Raji (cell line): ENCODE data around the gene ZNF205.

Experiments
- POLR2A ChIP-seq: IDR thresholded peaks from 2 replicates; pipeline ENCODE4 v1.6.1; 2011; ENCODE audit warnings: low read depth, low read length, control low read depth; ENCODE audit not compliant: insufficient read depth

The ZNF205 gene

DNA sequence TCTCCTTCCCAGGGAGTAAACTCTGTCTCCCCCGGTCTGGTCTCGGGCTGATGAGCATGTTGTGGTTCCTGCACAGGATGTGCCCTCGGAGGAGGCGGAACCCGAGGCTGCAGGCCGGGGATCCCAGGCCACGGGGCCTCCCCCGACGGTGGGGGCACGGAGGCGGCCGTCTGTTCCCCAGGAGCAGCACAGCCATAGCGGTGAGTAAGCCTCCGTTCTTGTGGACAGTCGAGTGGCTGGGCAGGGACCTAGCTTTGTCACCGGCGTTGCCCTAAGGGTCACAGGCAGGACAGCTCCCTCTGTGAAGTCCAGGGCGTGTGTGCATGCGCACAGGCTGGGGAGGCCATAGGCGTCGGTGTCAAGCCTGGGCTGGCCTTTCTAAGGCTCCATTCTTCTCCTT, 26.0 kb downstream of the ZNF205 start:
- TF ChIP-seq POLR2A, result no peak

DNA sequence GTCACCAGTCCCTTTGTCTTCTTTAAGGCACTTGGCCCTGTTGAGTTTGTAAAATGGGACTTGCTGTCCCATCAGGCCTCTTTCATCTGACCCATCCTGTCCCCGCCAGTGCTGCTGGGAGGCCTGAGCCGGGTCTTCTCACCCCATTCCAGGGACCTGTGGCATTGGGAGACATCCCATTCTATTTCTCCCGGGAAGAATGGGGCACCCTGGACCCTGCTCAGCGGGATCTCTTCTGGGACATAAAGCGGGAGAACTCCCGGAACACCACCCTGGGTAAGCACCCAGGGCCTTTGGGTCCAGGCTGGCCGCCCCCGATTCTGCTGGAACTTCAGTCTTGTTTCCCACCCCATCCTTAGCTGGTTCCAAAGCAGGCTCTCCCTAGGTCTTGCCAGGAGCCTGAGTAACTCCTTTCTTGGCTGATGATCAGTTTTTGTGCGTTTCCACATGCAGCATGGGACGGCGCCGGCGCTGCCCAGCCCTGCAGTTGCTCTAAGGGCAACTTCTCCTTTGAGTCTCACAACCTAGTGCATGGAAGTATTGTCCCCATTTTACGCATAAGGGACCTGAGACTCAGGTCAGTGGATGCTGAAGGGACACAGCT, 26.5 kb downstream of the ZNF205 start:
- no peak for TF ChIP-seq POLR2A

DNA sequence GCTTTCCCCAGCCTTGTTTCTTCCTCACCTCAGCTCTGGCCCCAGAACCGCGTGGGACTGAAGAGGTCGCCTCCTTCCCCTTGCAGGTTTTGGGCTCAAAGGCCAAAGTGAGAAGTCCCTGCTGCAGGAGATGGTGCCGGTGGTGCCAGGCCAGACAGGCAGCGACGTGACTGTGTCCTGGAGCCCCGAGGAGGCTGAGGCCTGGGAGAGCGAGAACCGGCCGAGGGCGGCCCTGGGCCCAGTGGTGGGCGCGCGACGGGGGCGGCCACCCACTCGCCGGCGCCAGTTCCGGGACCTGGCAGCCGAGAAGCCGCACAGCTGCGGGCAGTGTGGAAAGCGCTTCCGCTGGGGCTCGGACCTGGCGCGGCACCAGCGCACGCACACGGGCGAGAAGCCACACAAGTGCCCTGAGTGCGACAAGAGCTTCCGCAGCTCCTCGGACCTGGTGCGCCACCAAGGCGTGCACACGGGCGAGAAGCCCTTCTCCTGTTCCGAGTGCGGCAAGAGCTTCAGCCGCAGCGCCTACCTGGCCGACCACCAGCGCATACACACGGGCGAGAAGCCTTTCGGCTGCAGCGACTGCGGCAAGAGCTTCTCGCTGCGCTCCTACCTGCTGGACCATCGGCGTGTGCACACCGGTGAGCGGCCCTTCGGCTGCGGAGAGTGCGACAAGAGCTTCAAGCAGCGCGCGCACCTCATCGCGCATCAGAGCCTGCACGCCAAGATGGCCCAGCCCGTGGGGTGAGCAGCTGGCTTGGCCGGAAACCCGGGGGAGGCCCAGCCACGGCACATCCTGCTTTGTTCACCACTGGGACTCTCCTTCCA, 28.4 kb downstream of the ZNF205 start:
- TF ChIP-seq POLR2A, result no peak

DNA sequence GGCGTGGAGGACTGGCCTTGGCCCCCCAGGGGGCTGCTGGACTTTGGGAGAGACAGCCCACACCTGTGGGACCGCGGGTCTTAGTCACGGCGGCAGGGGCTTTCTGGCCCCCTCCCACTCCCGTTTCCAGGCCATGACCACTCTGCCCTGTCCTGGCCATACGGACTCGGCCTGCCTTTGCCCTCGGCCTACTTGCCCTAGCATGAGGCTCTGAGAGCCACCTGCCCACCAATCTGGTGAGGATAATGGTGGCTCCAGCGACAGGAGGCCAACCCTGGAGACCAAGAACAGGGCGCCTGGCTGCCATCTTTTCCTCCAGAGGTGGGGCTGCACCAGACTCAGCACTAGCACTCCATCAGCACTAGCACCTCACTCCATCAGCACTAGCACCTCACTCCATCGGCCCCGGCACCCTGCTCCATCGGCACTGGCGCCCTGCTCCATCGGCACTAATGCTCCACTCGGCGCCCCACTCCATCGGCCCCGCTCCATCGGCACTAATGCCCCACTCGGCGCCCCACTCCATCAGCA, 29.5 kb downstream of the ZNF205 start:
- TF ChIP-seq POLR2A, result no peak

DNA sequence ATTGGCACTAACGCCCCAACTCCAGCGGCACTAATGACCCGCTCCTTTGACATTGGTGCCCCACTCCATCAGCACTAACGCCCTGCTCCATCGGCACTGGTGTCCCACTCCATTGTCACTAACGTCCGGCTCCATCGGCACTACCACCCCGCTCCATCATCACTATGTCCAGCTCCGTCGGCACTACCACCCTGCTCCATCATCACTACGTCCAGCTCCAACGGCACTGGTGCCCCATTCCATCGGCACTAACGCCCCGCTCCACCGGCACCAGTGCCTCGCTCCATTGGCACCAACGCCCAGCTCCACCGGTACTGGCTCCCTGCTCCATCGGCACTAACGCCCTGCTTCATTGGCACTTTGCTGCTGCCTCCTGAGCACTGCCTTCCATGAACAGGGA, 29.9 kb downstream of the ZNF205 start:
- no peak for TF ChIP-seq POLR2A

DNA sequence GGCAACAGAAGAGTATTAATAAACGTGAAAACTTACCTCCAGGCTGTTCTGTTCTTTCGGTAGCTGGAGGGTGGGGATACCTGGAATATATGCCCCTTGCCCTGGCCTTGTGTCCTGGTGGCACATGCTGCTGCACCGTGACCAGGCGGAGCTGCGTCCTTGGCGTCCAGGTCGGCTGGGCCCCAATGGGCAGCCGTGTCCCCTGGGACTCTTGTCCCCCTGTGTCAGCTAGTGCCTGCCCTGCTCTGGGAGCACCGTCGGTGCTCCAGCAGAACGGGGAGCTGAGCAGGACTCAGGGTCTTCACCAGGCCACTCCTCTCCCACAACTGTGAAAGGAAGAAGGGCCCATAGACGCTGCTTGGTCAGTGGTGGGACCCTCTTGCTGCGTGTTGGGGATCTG, 30.4 kb downstream of the ZNF205 start:
- no peak for TF ChIP-seq POLR2A

DNA sequence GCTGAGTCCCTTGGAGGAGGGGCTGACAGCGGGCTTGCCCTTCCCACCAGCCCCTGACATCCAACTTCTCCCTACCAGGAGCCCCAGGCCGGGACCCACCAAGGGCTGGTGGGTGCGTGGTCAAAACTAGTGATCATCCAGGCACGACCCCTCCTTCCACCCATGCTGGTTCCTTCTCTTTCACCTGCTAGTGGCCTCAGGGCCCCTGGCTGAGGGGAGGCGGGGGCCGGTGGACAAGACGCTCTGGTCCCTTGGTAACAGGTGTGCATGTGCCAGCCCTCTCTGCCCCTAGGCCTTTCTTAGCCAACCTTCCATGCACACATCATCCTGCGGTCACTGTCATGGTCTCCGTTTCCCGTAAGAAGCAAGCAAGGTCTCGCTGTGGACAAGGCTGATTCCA, 30.8 kb downstream of the ZNF205 start:
- TF ChIP-seq POLR2A, result no peak

DNA sequence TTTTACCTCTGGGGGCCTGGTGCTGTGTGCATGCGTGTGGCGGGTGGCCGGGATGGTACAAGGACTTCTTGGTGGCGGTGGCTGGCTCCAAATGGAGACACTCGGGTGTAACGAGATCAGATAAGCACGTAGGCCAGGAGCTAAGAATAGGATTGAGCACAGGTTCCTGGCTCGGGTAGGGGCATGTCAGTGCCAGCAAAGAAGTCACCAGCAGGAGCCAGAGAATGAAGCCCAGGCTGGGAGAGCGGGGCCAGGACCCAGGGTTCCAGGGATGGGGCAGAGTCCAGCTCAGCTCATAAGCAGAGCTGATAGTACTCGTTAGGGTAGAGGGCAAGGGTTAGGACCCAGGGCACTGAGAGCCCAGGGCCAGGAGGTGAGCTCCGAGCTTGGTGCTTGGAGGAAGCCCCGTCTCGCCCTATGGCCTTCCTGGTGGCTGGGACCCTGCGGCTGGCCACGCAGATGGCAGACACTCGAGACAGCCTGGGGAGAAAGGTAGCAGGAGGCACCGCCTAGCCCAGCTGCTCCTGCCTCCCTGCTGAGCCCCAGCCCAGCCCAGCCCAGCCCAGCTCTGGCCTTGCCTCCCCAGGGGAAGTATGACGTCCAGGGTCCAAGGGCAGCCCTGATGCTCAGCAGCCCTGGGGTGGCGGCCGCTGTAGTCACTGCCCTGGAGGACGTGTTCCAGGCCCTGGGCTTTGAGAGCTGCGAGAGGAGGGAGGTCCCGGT, 31.4 kb downstream of the ZNF205 start:
- TF ChIP-seq POLR2A, result no peak

DNA sequence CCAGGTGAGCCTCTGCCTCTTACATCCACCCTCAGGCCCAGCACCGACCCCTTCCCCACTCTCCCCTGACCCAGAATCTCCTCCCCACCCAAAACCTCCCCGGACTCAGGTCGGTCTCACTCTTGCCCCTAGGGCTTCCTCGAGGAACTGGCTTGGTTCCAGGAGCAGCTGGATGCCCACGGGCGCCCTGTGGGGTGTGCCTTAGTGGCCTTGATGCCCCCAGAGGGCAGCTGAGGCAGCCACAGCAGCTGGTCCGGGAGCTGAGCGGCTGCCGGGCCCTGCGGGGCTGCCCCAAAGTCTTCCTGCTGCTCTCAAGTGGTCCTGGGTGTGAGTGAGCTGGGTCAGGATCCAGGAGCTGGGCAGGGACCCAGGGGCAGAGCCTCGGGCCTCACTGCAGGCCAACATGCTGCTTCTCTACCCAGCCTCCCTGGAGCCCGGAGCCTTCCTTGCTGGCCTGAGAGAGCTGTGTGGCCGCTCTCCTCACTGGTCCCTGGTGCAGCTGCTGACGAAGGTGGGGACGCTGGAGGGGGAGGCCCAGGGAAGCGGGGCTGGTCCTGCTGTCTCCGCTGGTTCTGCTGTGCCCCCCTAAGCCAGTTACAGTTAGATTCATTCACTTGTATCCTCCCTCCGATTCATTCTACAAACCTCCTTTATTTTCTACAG, 32.1 kb downstream of the ZNF205 start:
- TF ChIP-seq POLR2A, result no peak

DNA sequence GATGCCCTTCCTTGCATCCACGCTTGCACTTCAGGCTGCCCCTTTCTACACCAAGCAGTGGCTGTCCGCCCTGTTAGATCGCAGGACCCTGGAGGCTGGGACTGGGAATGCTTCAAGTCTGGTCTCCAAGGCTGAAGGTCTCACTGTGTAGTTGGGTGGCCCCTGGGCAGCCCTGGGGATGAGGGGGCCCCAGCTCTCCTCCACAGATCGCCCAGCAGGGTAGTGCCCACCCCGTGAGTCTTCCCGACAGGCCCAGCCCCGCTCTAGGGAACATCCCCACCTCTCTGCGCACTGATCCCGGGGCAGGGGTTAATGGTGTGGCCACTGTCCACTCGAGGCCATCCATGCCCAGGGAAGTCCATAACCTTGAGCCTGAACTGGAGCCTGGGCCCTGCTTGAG, 32.8 kb downstream of the ZNF205 start:
- no peak for TF ChIP-seq POLR2A

DNA sequence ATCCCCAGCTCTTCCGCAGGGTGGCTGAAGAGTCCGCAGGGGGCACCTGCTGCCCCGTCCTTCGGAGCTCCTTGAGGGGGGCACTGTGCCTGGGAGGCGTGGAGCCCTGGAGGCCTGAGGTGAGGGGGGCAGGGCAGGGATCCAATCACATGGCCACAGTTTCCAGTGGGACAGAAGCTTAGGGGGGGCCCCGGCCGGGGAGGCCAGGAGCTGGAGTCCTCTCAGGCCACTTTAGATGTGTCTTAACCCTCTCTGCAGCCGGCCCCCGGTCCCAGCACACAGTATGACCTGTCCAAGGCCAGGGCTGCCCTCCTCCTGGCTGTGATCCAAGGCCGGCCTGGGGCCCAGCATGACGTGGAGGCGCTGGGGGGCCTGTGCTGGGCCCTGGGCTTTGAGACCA, 33.3 kb downstream of the ZNF205 start:
- no peak for TF ChIP-seq POLR2A

DNA sequence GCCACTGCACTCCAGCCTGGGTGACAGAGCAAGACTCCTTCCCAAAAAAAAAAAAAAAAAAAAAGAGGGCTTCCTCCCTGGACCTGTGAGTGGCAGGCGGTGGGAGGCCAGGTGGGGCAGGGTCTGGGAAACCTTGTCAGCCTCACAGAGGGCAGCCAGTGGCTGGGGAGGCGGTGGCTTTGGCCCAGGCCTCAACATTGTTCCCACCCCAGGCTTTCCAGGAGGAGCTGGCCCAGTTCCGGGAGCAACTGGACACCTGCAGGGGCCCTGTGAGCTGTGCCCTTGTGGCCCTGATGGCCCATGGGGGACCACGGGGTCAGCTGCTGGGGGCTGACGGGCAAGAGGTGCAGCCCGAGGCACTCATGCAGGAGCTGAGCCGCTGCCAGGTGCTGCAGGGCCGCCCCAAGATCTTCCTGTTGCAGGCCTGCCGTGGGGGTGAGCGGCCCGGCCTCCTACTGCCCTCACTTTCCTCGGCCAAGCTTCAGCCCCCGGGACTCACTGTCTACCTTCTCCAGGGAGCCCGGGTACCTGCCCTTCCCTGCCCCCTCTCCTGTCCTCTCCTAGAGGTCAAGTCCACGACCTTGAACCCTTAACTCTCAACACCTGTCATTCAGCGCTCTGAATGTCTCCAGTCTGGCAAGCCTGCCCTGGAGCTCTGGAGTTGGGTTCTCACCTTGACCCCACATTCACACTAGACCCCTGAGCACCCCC, 34.8 kb downstream of the ZNF205 start:
- TF ChIP-seq POLR2A, result no peak

DNA sequence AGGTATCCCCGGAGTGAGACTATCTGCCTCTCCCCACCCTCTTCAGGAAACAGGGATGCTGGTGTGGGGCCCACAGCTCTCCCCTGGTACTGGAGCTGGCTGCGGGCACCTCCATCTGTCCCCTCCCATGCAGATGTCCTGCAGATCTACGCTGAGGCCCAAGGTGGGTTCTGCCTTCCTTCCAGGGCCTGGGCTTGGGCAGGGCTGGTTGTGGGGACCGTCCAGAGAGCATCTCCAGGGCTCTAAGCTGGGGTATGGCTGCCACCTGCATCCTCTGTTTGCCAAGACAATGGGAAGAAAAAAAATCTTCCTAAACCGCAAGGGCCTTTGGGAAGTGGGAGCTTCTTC, 35.3 kb downstream of the ZNF205 start:
- TF ChIP-seq POLR2A, result no peak

DNA sequence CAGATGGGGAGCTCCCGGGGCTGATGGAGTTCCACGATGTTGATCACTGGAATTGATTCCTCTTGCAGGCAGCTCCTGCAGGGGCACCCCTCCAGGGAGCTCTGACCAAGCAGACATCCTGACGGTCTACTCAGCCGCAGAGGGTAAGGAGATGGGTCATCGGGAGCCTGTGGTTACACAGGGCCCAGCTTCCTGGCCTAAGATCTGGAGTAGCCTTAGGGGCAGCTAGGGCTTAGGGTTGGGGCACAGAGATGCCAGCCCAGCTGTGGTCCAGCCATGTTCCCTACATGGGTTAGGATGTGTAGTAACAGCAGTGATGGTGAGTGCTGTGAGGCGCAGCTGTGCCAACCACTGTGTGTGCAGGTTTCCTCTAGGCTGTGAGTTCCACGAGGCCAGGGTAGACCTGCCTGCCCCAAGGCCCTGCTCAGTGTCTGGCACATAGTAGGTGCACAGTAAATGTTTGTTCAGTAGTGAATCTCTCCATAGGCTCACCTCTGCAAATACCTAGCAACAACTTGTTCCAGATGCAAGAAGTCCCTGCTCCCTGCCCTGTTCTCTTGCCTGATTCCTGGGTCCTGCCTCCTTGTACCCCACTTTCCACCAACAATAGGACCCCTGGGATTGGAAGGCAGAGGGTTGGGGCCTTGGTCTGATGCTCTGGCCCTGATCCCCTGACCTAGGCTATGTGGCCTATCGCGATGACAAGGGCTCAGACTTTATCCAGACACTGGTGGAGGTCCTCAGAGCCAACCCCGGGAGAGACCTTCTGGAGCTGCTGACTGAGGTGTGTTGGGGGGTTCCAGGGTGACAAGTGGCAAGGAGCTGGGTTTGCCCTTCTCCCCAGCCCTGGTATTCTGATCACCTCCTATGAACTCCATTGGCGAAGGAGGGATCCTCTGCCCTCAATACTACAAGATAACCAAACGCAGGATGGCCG, 36.1 kb downstream of the ZNF205 start:
- TF ChIP-seq POLR2A, result no peak

DNA sequence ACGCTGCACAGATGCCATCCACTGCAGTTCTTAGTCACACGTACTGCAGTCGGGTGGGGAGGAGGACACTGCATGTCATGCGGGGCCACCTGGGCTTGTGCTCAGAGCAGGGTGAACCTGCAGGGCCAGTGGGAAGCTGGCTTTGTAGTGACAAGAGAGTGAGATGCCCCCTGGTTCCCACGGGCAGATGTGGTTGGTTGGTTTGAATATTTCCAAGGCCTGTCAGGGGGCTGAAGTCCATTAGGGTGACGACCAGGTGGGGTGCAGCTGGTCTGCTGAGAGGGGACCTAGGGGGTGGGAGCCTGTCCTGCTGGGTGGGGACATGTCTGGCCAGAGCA, 36.8 kb downstream of the ZNF205 start:
- no peak for TF ChIP-seq POLR2A
